Esophagus squamous epithelium (tissue), 4 donors: ENCODE measurements around the gene TOMM40.

ENCODE experiments used
- CTCF ChIP-seq, 6 experiments: fragments of 450-650 bp in 4 of 6; fragments of 200-600 bp in 2 of 6; sonication (generic) in 2 of 6; IDR thresholded peaks; one replicate each; pipeline ENCODE4 v1.5.1; 2016 to 2019; ENCODE audit warnings: antibody characterized with exemption in 6 of 6, mild to moderate bottlenecking in 4 of 6, moderate library complexity in 4 of 6
- POLR2A ChIP-seq, 4 donors: fragments of 450-650 bp; IDR thresholded peaks; one replicate each; pipeline ENCODE4 v1.6.1; 2017; ENCODE audit warnings: antibody characterized with exemption in 4 of 4, mild to moderate bottlenecking in 4 of 4, moderate library complexity in 3 of 4

GRCh38 chr19:44876930-44877535 lies 14.0 kb upstream of the TOMM40 start:
- TF ChIP-seq CTCF (IDR thresholded peaks at IDR 0.05) (no peak), POLR2A (IDR thresholded peaks at IDR 0.05) (no peak)
